GM13976 (cell line): ENCODE data around the gene RPS6KA2.
"Not testable (repeated sequence)": the region's sequence is repeated elsewhere in the genome, so short reads cannot be mapped to it uniquely, and the experiment has no call there.

Experiments
- DNase-seq: peaks from one replicate; pipeline ENCODE4 v3.0.0; 2012; ENCODE audit warnings: low spot score
- in situ Hi-C: fragments of 300-500 bp; cut with MboI; formaldehyde crosslinking; loops from one replicate; pipeline ENCODE4 v1.12.0; 2022; ENCODE audit warnings: low sequenced_read_pairs, mixed read lengths, inconsistent platforms; ENCODE audit not compliant: unreplicated experiment
- TF ChIP-seq, protein P1 (sequence below): IDR thresholded peaks from 2 replicates; pipeline ENCODE4 v1.5.1; 2012; ENCODE audit warnings: borderline replicate concordance, mild to moderate bottlenecking; ENCODE audit not compliant: insufficient read depth; ENCODE audit errors: extremely low read depth, missing control alignments, control extremely low read depth

Gene RPS6KA2

DNA sequence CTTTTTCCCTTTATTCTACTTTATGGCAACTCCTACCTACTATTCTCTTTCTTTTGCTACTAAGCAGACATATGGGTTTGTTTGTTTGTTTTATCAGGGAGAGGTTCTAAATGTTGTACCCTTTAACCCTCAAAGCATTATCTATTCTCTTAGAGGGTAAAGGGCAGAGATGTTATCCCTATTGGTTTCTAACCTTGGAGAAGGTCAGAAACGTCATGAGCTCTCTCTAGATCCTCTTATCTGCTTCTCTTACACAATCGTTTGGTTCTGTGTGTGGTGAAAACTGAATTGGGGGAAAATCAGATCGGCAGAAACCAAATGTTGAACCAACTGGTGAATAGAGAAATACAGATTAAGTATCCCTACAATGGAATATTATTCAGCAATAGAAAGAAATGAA, 237.9 kb downstream of the RPS6KA2 start:
- in situ Hi-C loops = loop anchor here (10.0 kb wide), 1 partner anchor 114 kb away; no protein-coding TSS in a partner anchor
- DNase-seq = no peak
- TF ChIP-seq, protein P1, sequence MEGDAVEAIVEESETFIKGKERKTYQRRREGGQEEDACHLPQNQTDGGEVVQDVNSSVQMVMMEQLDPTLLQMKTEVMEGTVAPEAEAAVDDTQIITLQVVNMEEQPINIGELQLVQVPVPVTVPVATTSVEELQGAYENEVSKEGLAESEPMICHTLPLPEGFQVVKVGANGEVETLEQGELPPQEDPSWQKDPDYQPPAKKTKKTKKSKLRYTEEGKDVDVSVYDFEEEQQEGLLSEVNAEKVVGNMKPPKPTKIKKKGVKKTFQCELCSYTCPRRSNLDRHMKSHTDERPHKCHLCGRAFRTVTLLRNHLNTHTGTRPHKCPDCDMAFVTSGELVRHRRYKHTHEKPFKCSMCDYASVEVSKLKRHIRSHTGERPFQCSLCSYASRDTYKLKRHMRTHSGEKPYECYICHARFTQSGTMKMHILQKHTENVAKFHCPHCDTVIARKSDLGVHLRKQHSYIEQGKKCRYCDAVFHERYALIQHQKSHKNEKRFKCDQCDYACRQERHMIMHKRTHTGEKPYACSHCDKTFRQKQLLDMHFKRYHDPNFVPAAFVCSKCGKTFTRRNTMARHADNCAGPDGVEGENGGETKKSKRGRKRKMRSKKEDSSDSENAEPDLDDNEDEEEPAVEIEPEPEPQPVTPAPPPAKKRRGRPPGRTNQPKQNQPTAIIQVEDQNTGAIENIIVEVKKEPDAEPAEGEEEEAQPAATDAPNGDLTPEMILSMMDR = no peak

DNA sequence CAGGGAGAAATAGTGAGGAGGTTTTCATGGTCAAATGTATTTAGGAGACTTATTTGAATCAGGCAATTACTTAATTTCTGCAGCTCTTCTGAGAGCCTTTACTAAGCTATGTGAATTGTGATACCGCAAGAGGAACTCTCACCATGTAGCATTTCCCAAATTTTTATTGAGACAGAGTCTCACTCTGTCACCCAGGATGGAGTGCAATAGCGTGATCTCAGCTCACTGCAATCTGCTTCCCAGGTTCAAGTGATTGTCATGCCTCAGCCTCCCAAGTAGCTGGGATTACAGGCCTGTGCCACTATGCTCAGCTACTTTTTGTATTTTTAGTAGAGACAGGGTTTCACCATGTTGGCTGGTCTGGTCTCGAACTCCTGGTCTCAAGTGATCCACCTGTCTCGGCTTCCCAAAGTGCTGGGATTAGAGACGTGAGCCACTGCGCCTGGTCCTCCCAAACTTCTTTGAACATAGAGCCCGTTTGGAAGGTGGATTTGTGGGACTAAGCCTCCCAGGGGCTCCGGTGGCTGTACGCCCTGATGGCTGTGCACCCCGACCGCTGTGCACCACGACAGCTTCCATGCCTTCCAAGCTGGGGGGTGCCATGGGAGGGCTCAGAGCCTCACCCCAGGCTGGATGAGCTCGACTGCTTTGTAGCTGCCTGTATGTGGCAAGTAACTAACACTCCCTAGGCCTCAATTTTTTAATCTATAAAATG, 238.6 kb downstream of the RPS6KA2 start:
- DNase-seq = no peak
- in situ Hi-C loops = loop anchor here (10.0 kb wide), 1 partner anchor 114 kb away; no protein-coding TSS in a partner anchor
- TF ChIP-seq, protein P1 = no peak

GRCh38 chr6:166387642-166388289, 239.3 kb downstream of the RPS6KA2 start:
- TF ChIP-seq, protein P1 = no peak
- in situ Hi-C loops = loop anchor here (10.0 kb wide), 1 partner anchor 113 kb away; no protein-coding TSS in a partner anchor
- DNase-seq = no peak

- DNase-seq = not testable (repeated sequence)
- in situ Hi-C loops = loop anchor here (10.0 kb wide), 1 partner anchor 112 kb away; no protein-coding TSS in a partner anchor
Observed at GRCh38 chr6:166387098-166387497, 240.0 kb downstream of the RPS6KA2 start.

DNA sequence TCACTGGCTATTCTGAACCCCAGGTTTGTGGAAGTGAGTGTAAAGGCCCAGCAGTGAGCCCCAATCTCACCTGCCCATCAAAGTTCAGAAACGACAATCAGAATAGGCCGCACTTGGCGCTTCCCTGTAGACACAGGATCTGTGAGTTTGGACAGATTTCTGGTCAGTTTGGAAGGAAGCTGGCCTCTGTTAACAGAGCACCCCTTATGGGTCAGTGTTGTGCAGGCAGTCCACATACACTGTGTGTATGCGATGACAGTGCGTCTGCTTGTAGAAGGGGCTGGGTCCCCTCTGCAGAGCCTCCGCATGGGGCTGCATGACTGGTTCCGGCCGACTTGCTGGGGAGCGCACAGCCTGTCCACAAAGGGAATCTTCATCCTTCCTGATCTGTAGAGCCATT, 240.9 kb downstream of the RPS6KA2 start:
- TF ChIP-seq, protein P1 = no peak
- DNase-seq = no peak
- in situ Hi-C loops = loop anchor here (10.0 kb wide), 1 partner anchor 111 kb away; no protein-coding TSS in a partner anchor

- not testable (repeated sequence) for DNase-seq
- in situ Hi-C loops = loop anchor here (10.0 kb wide), 1 partner anchor 109 kb away; no protein-coding TSS in a partner anchor
Observed at GRCh38 chr6:166383802-166384363, 243.2 kb downstream of the RPS6KA2 start.

DNA sequence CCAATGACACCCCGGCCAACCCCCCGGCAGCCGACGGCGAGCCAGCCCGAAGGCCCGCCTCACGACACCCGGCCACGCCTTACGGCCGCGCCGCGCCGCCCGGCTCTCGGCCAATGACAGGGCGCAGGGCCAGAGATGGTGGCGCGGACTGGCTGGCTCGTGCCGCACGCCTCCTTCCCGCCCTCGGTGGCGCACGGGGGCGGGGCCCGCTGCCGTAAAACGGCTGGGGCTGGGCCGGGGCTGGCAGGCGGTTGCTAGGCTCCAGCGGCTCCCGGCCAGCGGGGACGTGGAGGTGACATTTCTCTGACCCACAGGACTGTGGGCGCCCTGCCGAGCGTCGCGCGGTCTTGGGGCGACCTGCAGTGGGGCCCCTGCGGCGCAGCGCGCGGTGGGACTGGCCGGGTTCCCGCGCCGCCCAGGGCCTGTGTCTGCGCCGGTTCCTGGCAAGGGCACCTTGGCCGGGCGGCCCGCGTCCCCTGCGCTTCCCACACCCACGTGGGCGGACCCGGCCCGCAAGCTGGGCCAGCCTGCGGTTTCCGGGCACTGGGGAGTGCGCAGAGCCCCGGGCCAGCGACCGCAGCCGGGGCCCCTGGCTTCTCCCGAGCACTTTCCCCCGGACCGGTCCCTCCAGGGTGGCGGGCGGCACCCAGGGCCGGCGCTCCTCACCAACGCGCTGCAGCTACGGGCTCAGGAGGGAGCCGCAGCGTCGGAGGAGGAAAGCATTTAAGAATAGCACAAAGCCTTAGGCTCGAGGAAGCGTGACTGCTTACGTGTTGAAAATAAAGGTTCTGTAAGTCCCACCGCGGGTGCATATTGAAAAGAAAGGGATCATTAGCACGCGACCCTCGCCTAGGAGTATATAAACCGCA, 243.9 kb downstream of the RPS6KA2 start, which contains the start of gene MPC1:
Gene MPC1 (minus strand): TSS at position 8 of the 869 bp plus-strand sequence. CDS start 64 bp downstream, outside the sequence.
- peak; percentile 97 for DNase-seq
- TF ChIP-seq, protein P1 = peak; percentile 20
- in situ Hi-C loops = loop anchor here (10.0 kb wide), 1 partner anchor 108 kb away; no protein-coding TSS in a partner anchor
